ENCODE results near the gene CYB5D1.
A peak's percentile ranks its signal among the peaks of the same experiment; 100 is the strongest.

Gene CYB5D1

GRCh38 chr17:7833795-7834541 lies 23.8 kb upstream of the CYB5D1 start, which contains the start of gene KDM6B:
Gene KDM6B (plus strand): TSS chr17:7834217. CDS start chr17:7845555, 11,338 bp downstream.
- peak; percentile 52 to 74 for DNase-seq

GRCh38 chr17:7834542-7834956 lies 23.3 kb upstream of the CYB5D1 start:
- DNase-seq = no peak

GRCh38 chr17:7834957-7835813 lies 22.6 kb upstream of the CYB5D1 start:
- DNase-seq = peak; percentile 81 to 85

- peak; percentile 26 to 38 for DNase-seq
Observed at GRCh38 chr17:7835814-7836595, 21.8 kb upstream of the CYB5D1 start.

GRCh38 chr17:7836596-7837407 lies 21.0 kb upstream of the CYB5D1 start:
- peak; percentile 79 to 80 for DNase-seq

GRCh38 chr17:7837408-7838088 lies 20.3 kb upstream of the CYB5D1 start:
- no peak for DNase-seq

- peak; percentile 22 to 43 for DNase-seq
Observed at GRCh38 chr17:7838090-7839075, 19.4 kb upstream of the CYB5D1 start.

- DNase-seq = peak; percentile 23 to 45
Observed at GRCh38 chr17:7839190-7839875, 18.5 kb upstream of the CYB5D1 start.

- peak in 1 of 2 experiments; percentile 6 for DNase-seq
Observed at GRCh38 chr17:7839876-7840261, 17.9 kb upstream of the CYB5D1 start.

- DNase-seq = no peak
Observed at GRCh38 chr17:7840441-7840840, 17.4 kb upstream of the CYB5D1 start.

- no peak for DNase-seq
Observed at GRCh38 chr17:7840875-7841274, 16.9 kb upstream of the CYB5D1 start.

GRCh38 chr17:7841396-7841914 lies 16.3 kb upstream of the CYB5D1 start:
- peak; percentile 12 to 26 for DNase-seq

- peak; percentile 44 to 48 for DNase-seq
Observed at GRCh38 chr17:7841915-7842379, 15.9 kb upstream of the CYB5D1 start.

GRCh38 chr17:7842380-7843256 lies 15.2 kb upstream of the CYB5D1 start:
- DNase-seq = peak; percentile 50 to 63

- DNase-seq = no peak
Observed at GRCh38 chr17:7843257-7843535, 14.6 kb upstream of the CYB5D1 start.

GRCh38 chr17:7843536-7844291 lies 14.1 kb upstream of the CYB5D1 start:
- DNase-seq = peak; percentile 36 to 38

GRCh38 chr17:7844292-7845154 lies 13.3 kb upstream of the CYB5D1 start:
- peak; percentile 65 to 72 for DNase-seq

Data from Kasumi-1 (cell line).